Measurements from ENCODE around the gene SLFN12L.
"Not testable (repeated sequence)": the region's sequence is repeated elsewhere in the genome, so short reads cannot be mapped to it uniquely, and the experiment has no call there.

DNA sequence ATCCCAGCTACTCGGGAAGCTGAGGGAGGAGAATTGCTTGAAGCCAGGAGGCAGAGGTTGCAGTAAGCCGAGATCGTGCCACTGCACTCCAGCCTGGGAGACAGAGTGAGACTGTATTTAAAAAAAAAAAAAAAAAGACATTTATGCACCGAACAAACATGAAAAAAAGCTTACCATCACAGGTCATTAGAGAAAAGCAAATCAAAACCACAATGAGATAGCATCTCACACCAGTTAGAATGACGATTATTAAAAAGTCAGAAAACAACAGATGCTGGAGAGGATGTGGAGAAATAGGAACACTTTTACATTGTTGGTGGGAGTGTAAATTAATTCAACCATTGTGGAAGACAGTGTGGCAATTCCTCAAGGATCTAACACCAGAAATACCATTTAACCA is 19.0 kb downstream of the SLFN12L start:
- TF ChIP-seq, protein P1, sequence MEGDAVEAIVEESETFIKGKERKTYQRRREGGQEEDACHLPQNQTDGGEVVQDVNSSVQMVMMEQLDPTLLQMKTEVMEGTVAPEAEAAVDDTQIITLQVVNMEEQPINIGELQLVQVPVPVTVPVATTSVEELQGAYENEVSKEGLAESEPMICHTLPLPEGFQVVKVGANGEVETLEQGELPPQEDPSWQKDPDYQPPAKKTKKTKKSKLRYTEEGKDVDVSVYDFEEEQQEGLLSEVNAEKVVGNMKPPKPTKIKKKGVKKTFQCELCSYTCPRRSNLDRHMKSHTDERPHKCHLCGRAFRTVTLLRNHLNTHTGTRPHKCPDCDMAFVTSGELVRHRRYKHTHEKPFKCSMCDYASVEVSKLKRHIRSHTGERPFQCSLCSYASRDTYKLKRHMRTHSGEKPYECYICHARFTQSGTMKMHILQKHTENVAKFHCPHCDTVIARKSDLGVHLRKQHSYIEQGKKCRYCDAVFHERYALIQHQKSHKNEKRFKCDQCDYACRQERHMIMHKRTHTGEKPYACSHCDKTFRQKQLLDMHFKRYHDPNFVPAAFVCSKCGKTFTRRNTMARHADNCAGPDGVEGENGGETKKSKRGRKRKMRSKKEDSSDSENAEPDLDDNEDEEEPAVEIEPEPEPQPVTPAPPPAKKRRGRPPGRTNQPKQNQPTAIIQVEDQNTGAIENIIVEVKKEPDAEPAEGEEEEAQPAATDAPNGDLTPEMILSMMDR (IDR thresholded peaks at IDR 0.05) = not testable (repeated sequence)
- not testable (repeated sequence) for TF ChIP-seq EP300, POLR2A (IDR thresholded peaks at IDR 0.05)

Data from tibial nerve (tissue), 4 donors.